Keratinocyte (primary cell): ENCODE results near the gene TBK1. TPM values are rescaled to one million over a fixed set of nuclear protein-coding genes. Genes with fewer than 3 reads are reported as not detected.

Source experiments
- DNase-seq: peaks from one replicate; pipeline ENCODE4 v3.0.0-alpha.2; 2011; ENCODE audit warnings: low read depth, missing footprints, low spot score
- FAIRE-seq: peaks from 2 replicates; lab custom pipeline; 2011; peaks lifted over from hg19 to GRCh38; lab: Jason Lieb, UNC
- H2AFZ ChIP-seq: 2 replicates; pipeline ENCODE4 v1.6.0; 2012; ENCODE audit warnings: low read length, control low read depth, inconsistent platforms; ENCODE audit not compliant: control insufficient read depth
- H3K27ac ChIP-seq: 2 replicates; pipeline ENCODE4 v1.5.1; 2011; ENCODE audit warnings: low read length; ENCODE audit not compliant: control insufficient read depth, insufficient read depth
- H3K27me3 ChIP-seq: 3 replicates; pipeline ENCODE4 v1.6.0; 2011; ENCODE audit warnings: low read length; ENCODE audit not compliant: control insufficient read depth, insufficient read depth; ENCODE audit errors: extremely low read depth
- H3K36me3 ChIP-seq, 2 experiments: 2 replicates in 1 of 2; 3 replicates in 1 of 2; pipeline ENCODE4 v1.5.1; 2011; ENCODE audit warnings: low read length in 2 of 2, mild to moderate bottlenecking in 1 of 2; ENCODE audit not compliant: control insufficient read depth in 2 of 2, insufficient read depth in 2 of 2; ENCODE audit errors: extremely low read depth in 1 of 2
- H3K4me1 ChIP-seq: 3 replicates; pipeline ENCODE4 v1.5.1; 2011; ENCODE audit warnings: low read length; ENCODE audit not compliant: control insufficient read depth, insufficient read depth; ENCODE audit errors: extremely low read depth
- H3K4me2 ChIP-seq: 3 replicates; pipeline ENCODE4 v1.6.0; 2011; ENCODE audit warnings: low read depth, low read length; ENCODE audit not compliant: control insufficient read depth, insufficient read depth; ENCODE audit errors: extremely low read depth
- H3K4me3 ChIP-seq, 3 experiments: fragments of 200-600 bp in 1 of 3; sonication (generic) in 1 of 3; 2 replicates in 2 of 3; 3 replicates in 1 of 3; pipeline ENCODE4 v1.5.1; 2011 to 2016; ENCODE audit warnings: low read length in 3 of 3, mild to moderate bottlenecking in 3 of 3, control low read depth in 2 of 3, inconsistent platforms in 1 of 3, low read depth in 1 of 3, mixed read lengths in 1 of 3, mixed run types in 1 of 3, moderate library complexity in 1 of 3; ENCODE audit not compliant: control insufficient read depth in 2 of 3, insufficient read depth in 2 of 3; ENCODE audit errors: extremely low read depth in 1 of 3
- H3K79me2 ChIP-seq: 2 replicates; pipeline ENCODE4 v1.6.0; 2012; ENCODE audit warnings: low read length; ENCODE audit not compliant: control insufficient read depth, insufficient read depth
- H3K9ac ChIP-seq: 3 replicates; pipeline ENCODE4 v1.6.0; 2011; ENCODE audit warnings: low read length; ENCODE audit not compliant: control insufficient read depth, insufficient read depth; ENCODE audit errors: extremely low read depth
- H3K9me1 ChIP-seq: 3 replicates; pipeline ENCODE4 v1.6.0; 2011; ENCODE audit warnings: low read length; ENCODE audit not compliant: control insufficient read depth, insufficient read depth; ENCODE audit errors: extremely low read depth
- H3K9me3 ChIP-seq: 2 replicates; pipeline ENCODE4 v1.5.1; 2012; ENCODE audit warnings: low read depth, low read length; ENCODE audit not compliant: control insufficient read depth
- H4K20me1 ChIP-seq: 3 replicates; pipeline ENCODE4 v1.6.0; 2011; ENCODE audit warnings: low read length; ENCODE audit not compliant: control insufficient read depth, insufficient read depth; ENCODE audit errors: extremely low read depth
- EZH2 ChIP-seq: IDR thresholded peaks from one replicate; pipeline ENCODE4 v1.6.1; 2012; ENCODE audit warnings: inconsistent platforms, mild to moderate bottlenecking, low read length, moderate library complexity
- dilution Hi-C: fragments of 300-500 bp; cut with MboI; formaldehyde crosslinking; loops from one replicate; pipeline ENCODE4 v1.7.0; 2020; ENCODE audit warnings: low sequenced_read_pairs; ENCODE audit not compliant: extremely low pct_ligation_motif_present
- polyA plus RNA-seq, 5 experiments: library from polyadenylated mRNA; depleted of rRNA in 3 of 5; stranded (reverse) in 3 of 5; stranded (forward) in 1 of 5; unstranded in 1 of 5; fragments of >200 nt; gene quantifications; 1 replicate in 1 of 5; 2 replicates in 3 of 5; 3 replicates in 1 of 5; pipeline versions ENCODE4 v1.2.1 to v1.2.3, GENCODE V29; 2011 to 2012; ENCODE audit warnings: missing spikeins in 2 of 5, low read depth in 1 of 5, low replicate concordance in 1 of 5
- TF ChIP-seq, protein P1 (sequence below), 3 experiments: IDR thresholded peaks in 1 of 3; conservative IDR thresholded peaks in 1 of 3; optimal IDR thresholded peaks in 1 of 3; 2 replicates in 2 of 3; 3 replicates in 1 of 3; pipeline versions ENCODE3 to v1.5.1; 2011; ENCODE audit warnings: low read length in 3 of 3, mild to moderate bottlenecking in 3 of 3, moderate library complexity in 2 of 3, control low read depth in 1 of 3, inconsistent platforms in 1 of 3; ENCODE audit not compliant: insufficient read depth in 2 of 3; ENCODE audit errors: extremely low read depth in 1 of 3

TBK1 gene
- polyA plus RNA-seq, 1 donor (not counting 4 experiments of a cell fraction or from before 2014, with no cell fraction given) = 19.1 TPM

DNA sequence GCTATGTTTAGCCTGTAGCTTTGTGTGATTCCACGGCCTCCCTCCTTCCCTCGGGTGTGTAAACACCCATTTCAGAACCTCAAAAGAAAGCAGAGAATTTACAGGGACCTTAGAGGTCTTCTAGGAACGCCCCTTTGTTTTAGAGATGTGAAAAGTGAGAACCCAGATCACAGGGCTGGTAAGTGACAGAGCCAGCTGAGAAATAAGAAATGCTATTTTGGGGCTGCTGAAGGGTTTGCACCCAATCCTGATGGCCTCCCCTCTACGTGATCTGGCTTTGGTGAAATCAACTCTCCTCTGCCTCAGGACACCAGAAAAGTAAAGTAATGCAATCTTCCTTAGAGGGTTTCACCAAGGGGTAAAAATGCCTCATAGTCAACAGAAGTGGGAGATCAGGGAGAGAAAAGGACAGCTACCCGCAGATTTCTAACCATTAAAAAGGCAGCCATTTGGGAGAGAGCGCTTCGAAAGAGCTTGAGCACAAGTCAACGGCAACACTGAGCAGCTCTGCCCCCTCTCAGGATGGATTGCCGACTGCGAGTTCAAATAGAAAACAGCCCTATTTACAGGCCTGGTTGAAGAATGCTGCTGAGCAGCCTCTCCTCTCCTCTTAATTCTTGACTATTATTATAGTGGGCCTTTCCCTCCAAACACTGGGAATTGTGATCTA is 79.9 kb downstream of the TBK1 start:
- Histone ChIP-seq H3K4me1 (no peaks in the 10 kb centered on the region), H3K36me3 (no peaks in the 10 kb centered on the region), H3K4me2 (no peak overlapping the region), H4K20me1 (no peaks in the 10 kb centered on the region), H3K9me3 (no peaks in the 10 kb centered on the region), H3K4me3 (no peak overlapping the region), H2AFZ (no peak overlapping the region), H3K9ac (no peak overlapping the region), H3K27me3 (no peaks in the 10 kb centered on the region), H3K9me1 (no peaks in the 10 kb centered on the region), H3K79me2 (no peaks in the 10 kb centered on the region), H3K27ac (no peak overlapping the region)
- dilution Hi-C loops = loop anchor here (25.0 kb wide), 1 partner anchor 156 kb away; no protein-coding TSS in a partner anchor
- TF ChIP-seq EZH2 = no peak
- TF ChIP-seq, protein P1, sequence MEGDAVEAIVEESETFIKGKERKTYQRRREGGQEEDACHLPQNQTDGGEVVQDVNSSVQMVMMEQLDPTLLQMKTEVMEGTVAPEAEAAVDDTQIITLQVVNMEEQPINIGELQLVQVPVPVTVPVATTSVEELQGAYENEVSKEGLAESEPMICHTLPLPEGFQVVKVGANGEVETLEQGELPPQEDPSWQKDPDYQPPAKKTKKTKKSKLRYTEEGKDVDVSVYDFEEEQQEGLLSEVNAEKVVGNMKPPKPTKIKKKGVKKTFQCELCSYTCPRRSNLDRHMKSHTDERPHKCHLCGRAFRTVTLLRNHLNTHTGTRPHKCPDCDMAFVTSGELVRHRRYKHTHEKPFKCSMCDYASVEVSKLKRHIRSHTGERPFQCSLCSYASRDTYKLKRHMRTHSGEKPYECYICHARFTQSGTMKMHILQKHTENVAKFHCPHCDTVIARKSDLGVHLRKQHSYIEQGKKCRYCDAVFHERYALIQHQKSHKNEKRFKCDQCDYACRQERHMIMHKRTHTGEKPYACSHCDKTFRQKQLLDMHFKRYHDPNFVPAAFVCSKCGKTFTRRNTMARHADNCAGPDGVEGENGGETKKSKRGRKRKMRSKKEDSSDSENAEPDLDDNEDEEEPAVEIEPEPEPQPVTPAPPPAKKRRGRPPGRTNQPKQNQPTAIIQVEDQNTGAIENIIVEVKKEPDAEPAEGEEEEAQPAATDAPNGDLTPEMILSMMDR (optimal IDR thresholded peaks at IDR 0.05 in 1 of 3, IDR thresholded peaks at IDR 0.05 in 1 of 3, conservative IDR thresholded peaks at IDR 0.05 in 1 of 3; ENCODE audit: extremely low read depth in 1 of 3, insufficient read depth in 2 of 3, low read length in 3 of 3) = no peak
- no peak for DNase-seq
- no peak for FAIRE-seq

DNA sequence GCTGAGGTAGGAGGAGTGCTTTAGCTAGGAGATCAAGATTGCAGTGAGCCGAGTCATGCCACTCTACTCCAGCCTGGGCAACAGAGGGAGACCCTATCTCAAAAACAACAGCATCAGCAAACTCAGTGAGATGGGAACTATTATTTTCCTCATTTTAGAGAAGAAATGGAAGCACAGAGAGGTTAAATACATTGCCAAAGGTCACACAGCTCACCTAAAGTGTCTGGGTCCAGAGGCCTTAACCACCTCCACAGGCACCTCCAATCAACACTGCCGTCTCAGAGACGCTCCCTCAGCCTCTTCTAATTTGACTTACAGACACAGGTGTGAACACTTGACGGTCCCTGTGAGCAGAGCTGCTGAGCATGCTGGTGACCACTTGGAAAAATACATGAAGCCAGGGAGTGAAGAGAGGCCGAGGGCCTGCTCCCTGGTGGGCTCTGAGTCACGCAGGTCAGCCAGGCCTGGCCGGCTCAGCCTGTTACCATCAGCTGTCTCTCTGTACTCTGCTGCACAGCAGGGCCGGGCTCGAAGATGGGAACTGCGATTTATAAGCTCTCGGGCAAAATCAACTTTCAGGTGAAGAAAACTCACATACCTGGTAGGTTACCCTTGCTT is 80.9 kb downstream of the TBK1 start:
- no peak overlapping the region for H3K4me2 ChIP-seq
- H3K9me3 ChIP-seq = no peaks in the 10 kb centered on the region
- no peak overlapping the region for H2AFZ ChIP-seq
- no peaks in the 10 kb centered on the region for H3K79me2 ChIP-seq
- dilution Hi-C loops = loop anchor here (25.0 kb wide), 1 partner anchor 154 kb away; no protein-coding TSS in a partner anchor
- no peaks in the 10 kb centered on the region for H3K27me3 ChIP-seq
- H4K20me1 ChIP-seq = no peaks in the 10 kb centered on the region
- TF ChIP-seq EZH2 = no peak
- TF ChIP-seq, protein P1 (optimal IDR thresholded peaks at IDR 0.05 in 1 of 3, IDR thresholded peaks at IDR 0.05 in 1 of 3, conservative IDR thresholded peaks at IDR 0.05 in 1 of 3; ENCODE audit: extremely low read depth in 1 of 3, insufficient read depth in 2 of 3, low read length in 3 of 3) = no peak
- FAIRE-seq (no peak), DNase-seq (no peak)
- H3K9me1 ChIP-seq = no peaks in the 10 kb centered on the region
- H3K36me3 ChIP-seq = no peaks in the 10 kb centered on the region
- H3K4me3 ChIP-seq = no peak overlapping the region
- no peak overlapping the region for H3K27ac ChIP-seq
- H3K4me1 ChIP-seq = no peaks in the 10 kb centered on the region
- no peak overlapping the region for H3K9ac ChIP-seq
